Adipocyte (in vitro differentiated cells): ENCODE results near the gene HDHD5.

Experiments
- DNase-seq: peaks from one replicate; pipeline ENCODE4 v3.0.0-alpha.2; 2015; ENCODE audit warnings: low read depth
- H3K27me3 ChIP-seq: replicated peaks from 2 replicates; pipeline ENCODE4 v1.7.0; 2013; ENCODE audit warnings: mild to moderate bottlenecking, low read length, moderate library complexity; ENCODE audit not compliant: control insufficient read depth, insufficient read depth
- H3K36me3 ChIP-seq: 2 replicates; pipeline ENCODE4 v1.7.0; 2013; ENCODE audit warnings: low read length, mild to moderate bottlenecking, moderate library complexity; ENCODE audit not compliant: control insufficient read depth, insufficient read depth, severe bottlenecking
- H3K4me1 ChIP-seq: 2 replicates; pipeline ENCODE4 v1.7.0; 2013; ENCODE audit warnings: mild to moderate bottlenecking, low read length, moderate library complexity; ENCODE audit not compliant: control insufficient read depth, insufficient read depth
- H3K4me3 ChIP-seq: 2 replicates; pipeline ENCODE4 v1.7.0; 2013; ENCODE audit warnings: mild to moderate bottlenecking, low read length, moderate library complexity
- H3K9ac ChIP-seq: 2 replicates; pipeline ENCODE4 v1.7.0; 2013; ENCODE audit warnings: mild to moderate bottlenecking, low read length, moderate library complexity
- H3K9me3 ChIP-seq: 2 replicates; pipeline ENCODE4 v1.7.0; 2013; ENCODE audit warnings: mild to moderate bottlenecking, low read length, moderate library complexity; ENCODE audit not compliant: control insufficient read depth

The HDHD5 gene

GRCh38 chr22:17117400-17117799 is 41.7 kb downstream of the HDHD5 start:
- no peak overlapping the region for H3K9ac ChIP-seq
- H3K4me1 ChIP-seq, result peaks cover 5% of the 10 kb centered on the region
- peaks cover 38% of the 10 kb centered on the region for H3K27me3 ChIP-seq
- no peak for DNase-seq
- no peaks in the 10 kb centered on the region for H3K36me3 ChIP-seq
- no peaks in the 10 kb centered on the region for H3K9me3 ChIP-seq
- H3K4me3 ChIP-seq, result no peak overlapping the region

- H3K27me3 ChIP-seq, result peaks cover 32% of the 10 kb centered on the region
- H3K4me1 ChIP-seq, result peaks cover 5% of the 10 kb centered on the region
- DNase-seq, result no peak
- H3K9me3 ChIP-seq, result no peaks in the 10 kb centered on the region
- H3K9ac ChIP-seq, result no peak overlapping the region
- no peaks in the 10 kb centered on the region for H3K36me3 ChIP-seq
- no peak overlapping the region for H3K4me3 ChIP-seq
These were observed 42.3 kb downstream of the HDHD5 start for GRCh38 chr22:17116572-17117330.

- no peaks in the 10 kb centered on the region for H3K36me3 ChIP-seq
- DNase-seq, result no peak
- H3K9ac ChIP-seq, result no peak overlapping the region
- H3K4me1 ChIP-seq, result no peaks in the 10 kb centered on the region
- peaks cover 29% of the 10 kb centered on the region for H3K27me3 ChIP-seq
- no peak overlapping the region for H3K4me3 ChIP-seq
- H3K9me3 ChIP-seq, result no peaks in the 10 kb centered on the region
These were observed 43.0 kb downstream of the HDHD5 start for GRCh38 chr22:17115945-17116565.

DNA sequence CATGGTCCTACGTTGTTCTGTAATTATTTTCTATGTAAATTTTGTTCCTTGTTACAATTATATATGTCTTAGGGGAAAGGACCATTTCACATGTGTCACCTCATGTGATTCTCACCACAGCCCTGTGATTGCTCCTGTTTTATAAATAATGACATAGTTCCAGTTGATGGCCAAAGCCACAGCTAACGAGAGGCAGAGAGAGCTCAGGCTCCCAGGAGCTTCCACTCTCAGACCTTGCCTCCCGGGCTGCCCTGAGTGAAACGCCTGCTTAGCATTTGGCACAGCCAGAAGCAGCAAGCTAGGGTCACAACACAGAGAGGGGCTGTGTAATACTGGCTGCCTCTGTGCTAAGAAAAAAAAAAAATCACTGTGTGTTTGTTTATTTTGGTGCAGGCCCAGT is 43.8 kb downstream of the HDHD5 start:
- H3K9me3 ChIP-seq, result no peaks in the 10 kb centered on the region
- no peaks in the 10 kb centered on the region for H3K36me3 ChIP-seq
- H3K9ac ChIP-seq, result no peak overlapping the region
- H3K27me3 ChIP-seq, result peaks cover 29% of the 10 kb centered on the region
- H3K4me1 ChIP-seq, result no peaks in the 10 kb centered on the region
- DNase-seq, result no peak
- no peak overlapping the region for H3K4me3 ChIP-seq

GRCh38 chr22:17114898-17115235 is 44.2 kb downstream of the HDHD5 start:
- no peak for DNase-seq
- Histone ChIP-seq H3K9me3 (no peaks in the 10 kb centered on the region), H3K36me3 (peaks cover 2% of the 10 kb centered on the region), H3K4me1 (no peaks in the 10 kb centered on the region), H3K4me3 (no peak overlapping the region), H3K9ac (no peak overlapping the region), H3K27me3 (peaks cover 29% of the 10 kb centered on the region)

DNA sequence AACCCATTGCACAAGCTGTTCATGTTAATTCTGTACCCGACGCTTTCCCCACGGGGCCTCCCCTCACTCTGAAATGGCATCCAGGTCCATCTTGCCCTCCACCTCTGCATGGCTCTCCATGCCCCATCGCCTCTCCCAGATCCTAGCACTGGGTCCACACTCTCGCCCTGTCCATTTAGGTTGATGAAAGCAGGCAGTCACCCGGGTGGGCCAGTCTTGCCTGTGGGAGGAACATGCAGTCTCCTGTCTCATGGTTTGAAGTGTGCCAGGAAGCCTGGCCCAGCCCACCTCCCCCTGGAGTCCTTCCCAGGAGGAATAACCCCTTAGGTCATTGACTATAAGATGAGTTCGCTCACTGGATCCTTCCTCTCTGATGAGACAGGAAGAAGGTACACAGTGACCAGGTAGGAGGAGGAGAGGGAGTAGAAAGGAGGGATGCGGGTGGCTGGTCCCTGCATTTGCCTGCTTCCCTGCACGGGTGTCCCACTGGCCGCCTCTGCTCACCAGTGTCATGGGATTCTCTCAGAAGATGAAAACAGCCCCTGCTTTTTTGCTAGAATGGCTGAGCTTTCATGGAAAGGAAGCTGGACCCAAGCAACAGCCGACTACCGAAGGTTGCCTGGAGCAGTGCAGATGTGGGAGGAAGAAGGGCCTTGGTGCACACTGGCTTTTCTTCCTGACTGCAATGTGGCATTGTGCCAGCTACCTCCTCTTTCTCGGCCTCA is 44.7 kb downstream of the HDHD5 start:
- Histone ChIP-seq H3K9me3 (no peaks in the 10 kb centered on the region), H3K27me3 (peaks cover 23% of the 10 kb centered on the region), H3K36me3 (peaks cover 8% of the 10 kb centered on the region), H3K4me1 (no peaks in the 10 kb centered on the region), H3K4me3 (no peak overlapping the region), H3K9ac (no peak overlapping the region)
- no peak for DNase-seq

- peaks cover 15% of the 10 kb centered on the region for H3K36me3 ChIP-seq
- H3K4me1 ChIP-seq, result no peaks in the 10 kb centered on the region
- H3K27me3 ChIP-seq, result peaks cover 16% of the 10 kb centered on the region
- DNase-seq, result no peak
- H3K4me3 ChIP-seq, result no peak overlapping the region
- H3K9me3 ChIP-seq, result no peaks in the 10 kb centered on the region
- no peak overlapping the region for H3K9ac ChIP-seq
These were observed 45.5 kb downstream of the HDHD5 start for GRCh38 chr22:17113600-17113999.

DNA sequence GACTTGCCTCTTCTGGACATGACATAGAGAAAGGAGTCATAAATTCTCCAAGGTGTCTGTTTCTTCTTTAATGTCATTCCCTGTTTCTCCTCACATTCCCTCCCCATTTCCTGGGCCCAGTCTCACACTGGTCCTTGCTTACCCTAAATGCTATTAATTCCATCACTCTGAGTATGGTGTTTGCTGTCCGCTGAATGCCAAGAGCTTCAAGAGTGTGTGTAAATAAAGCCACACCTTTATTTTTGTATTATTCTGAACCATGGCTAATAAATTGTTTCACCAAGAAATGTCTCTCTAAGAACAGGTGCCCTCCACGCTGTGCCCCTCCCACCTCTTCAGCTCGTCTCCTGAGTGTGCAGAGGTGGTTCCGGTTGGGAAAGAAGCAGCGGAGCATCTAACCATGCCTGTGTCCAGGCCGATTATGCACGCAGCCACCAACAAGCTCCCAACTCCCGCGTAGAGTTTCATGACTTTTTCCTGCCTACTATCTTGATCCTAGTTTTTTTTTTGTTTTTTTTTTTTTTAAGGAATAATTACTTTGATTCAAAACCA is 46.5 kb downstream of the HDHD5 start:
- no peak overlapping the region for H3K4me3 ChIP-seq
- no peak for DNase-seq
- H3K9me3 ChIP-seq, result no peaks in the 10 kb centered on the region
- H3K4me1 ChIP-seq, result no peaks in the 10 kb centered on the region
- H3K36me3 ChIP-seq, result peaks cover 25% of the 10 kb centered on the region
- no peak overlapping the region for H3K9ac ChIP-seq
- H3K27me3 ChIP-seq, result peaks cover 6% of the 10 kb centered on the region

GRCh38 chr22:17110791-17111550 is 48.1 kb downstream of the HDHD5 start:
- no peaks in the 10 kb centered on the region for H3K27me3 ChIP-seq
- no peaks in the 10 kb centered on the region for H3K9me3 ChIP-seq
- DNase-seq, result no peak
- no peaks in the 10 kb centered on the region for H3K4me1 ChIP-seq
- peaks cover 41% of the 10 kb centered on the region for H3K36me3 ChIP-seq
- H3K9ac ChIP-seq, result no peak overlapping the region
- H3K4me3 ChIP-seq, result no peak overlapping the region

- Histone ChIP-seq H3K4me3 (no peak overlapping the region), H3K36me3 (peaks cover 51% of the 10 kb centered on the region), H3K27me3 (no peaks in the 10 kb centered on the region), H3K4me1 (no peaks in the 10 kb centered on the region), H3K9ac (no peak overlapping the region), H3K9me3 (no peaks in the 10 kb centered on the region)
- DNase-seq, result no peak
These were observed 49.1 kb downstream of the HDHD5 start for GRCh38 chr22:17109976-17110375.
